ENCODE data around the gene KCNC4.

- TF ChIP-seq EZH2 (IDR thresholded peaks at IDR 0.05; ENCODE audit: insufficient read depth, poor library complexity, severe bottlenecking) (no peak), EZH2phosphoT487 (IDR thresholded peaks at IDR 0.05; ENCODE audit: insufficient read depth, low read depth) (no peak)
These were observed 35.2 kb upstream of the KCNC4 start for GRCh38 chr1:110174961-110175360.
